GM23248 (cell line): Measurements from ENCODE around the gene FBN1.

Experiments used
- EZH2 ChIP-seq: fragments of 200-600 bp; sonication (generic); IDR thresholded peaks from 2 replicates; pipeline ENCODE4 v1.6.1; 2018; ENCODE audit warnings: antibody characterized with exemption, mild to moderate bottlenecking; ENCODE audit not compliant: insufficient read depth, poor library complexity, severe bottlenecking
- EZH2phosphoT487 ChIP-seq: fragments of 200-600 bp; sonication (generic); IDR thresholded peaks from 2 replicates; pipeline ENCODE4 v1.6.1; 2018; ENCODE audit warnings: antibody characterized with exemption, moderate library complexity, mild to moderate bottlenecking, low read depth; ENCODE audit not compliant: insufficient read depth

GRCh38 chr15:48641416-48641815 is 4.1 kb downstream of the FBN1 start:
- no peak for TF ChIP-seq EZH2
- TF ChIP-seq EZH2phosphoT487 = 0 out of 2 replicates have a peak, but pooled peaks have one; percentile 39
